Sigmoid colon (tissue), 7 donors: ENCODE results near the gene IL6R. TPM values are rescaled to one million over a fixed set of nuclear protein-coding genes. Genes with fewer than 3 reads are reported as not detected.

ENCODE experiments used
- DNase-seq: peaks from one replicate; pipeline ENCODE4 v3.0.0-alpha.2; 2019
- H3K27ac ChIP-seq, 4 donors: fragments of 200-600 bp; sonication (generic); one replicate each; pipeline ENCODE4 v1.5.1; 2016 to 2019; ENCODE audit warnings: mild to moderate bottlenecking in 1 of 4
- H3K27me3 ChIP-seq, 3 donors: fragments of 200-600 bp; sonication (generic); one replicate each; pipeline ENCODE4 v1.5.1; 2019; ENCODE audit warnings: mild to moderate bottlenecking in 1 of 3
- H3K36me3 ChIP-seq, 4 donors: fragments of 200-600 bp; sonication (generic); one replicate each; pipeline ENCODE4 v1.5.1; 2016 to 2019
- H3K4me1 ChIP-seq, 4 donors: fragments of 200-600 bp; sonication (generic); one replicate each; pipeline ENCODE4 v1.5.1; 2017 to 2019
- H3K4me3 ChIP-seq, 4 donors: fragments of 200-600 bp; sonication (generic); one replicate each; pipeline ENCODE4 v1.5.1; 2017 to 2019; ENCODE audit warnings: mild to moderate bottlenecking in 2 of 4, moderate library complexity in 1 of 4
- H3K9me3 ChIP-seq, 4 donors: fragments of 200-600 bp in 3 of 4; sonication (generic) in 3 of 4; one replicate each; pipeline versions ENCODE4 v1.5.1 to v1.6.1; 2013 to 2019
- EP300 ChIP-seq, 4 donors: sonication (generic); formaldehyde crosslinking; IDR thresholded peaks; one replicate each; pipeline ENCODE4 v1.6.1; 2017; ENCODE audit warnings: antibody characterized with exemption in 4 of 4
- POLR2A ChIP-seq, 2 donors: fragments of 450-650 bp; IDR thresholded peaks; one replicate each; pipeline ENCODE4 v1.6.1; 2016; ENCODE audit warnings: antibody characterized with exemption in 2 of 2, mild to moderate bottlenecking in 2 of 2, moderate library complexity in 2 of 2
- POLR2AphosphoS5 ChIP-seq, 4 donors: sonication (generic); formaldehyde crosslinking; IDR thresholded peaks; one replicate each; pipeline ENCODE4 v1.6.1; 2017; ENCODE audit warnings: antibody characterized with exemption in 4 of 4
- WGBS, 2 donors: extraction: QIAGEN DNeasy Blood & Tissue Kit; methylation state at CpG; one replicate each; pipeline ENCODE4 v1.1.7; 2013; 5-methylcytosine and 5-hydroxymethylcytosine counted together
- intact Hi-C: fragments of 100-400 bp; cut with DNase I; formaldehyde crosslinking; loops from one replicate; pipeline ENCODE4 v1.15.1; 2023
- polyA plus RNA-seq, 3 donors: library from polyadenylated mRNA; stranded (reverse); fragments of 200-250 nt; gene quantifications; one replicate each; pipeline ENCODE4 v1.2.3, GENCODE V29; 2013
- total RNA-seq, 4 donors: library from RNA; depleted of rRNA; stranded (reverse); fragments of >200 nt; gene quantifications; one replicate each; pipeline ENCODE4 v1.1.0, GENCODE V29; 2016
- TF ChIP-seq, protein P1 (sequence below), 4 experiments: fragments of 450-650 bp in 3 of 4; fragments of 200-600 bp in 1 of 4; IDR thresholded peaks; one replicate each; pipeline ENCODE4 v1.5.1; 2016 to 2019; ENCODE audit warnings: antibody characterized with exemption in 4 of 4, mild to moderate bottlenecking in 3 of 4, moderate library complexity in 2 of 4
- donor health status: healthy with polysubstance abuse.
- donor health status: Bipolar disorder and iron deficiency.
- donor health status: healthy.

IL6R gene
- total and polyA plus RNA-seq, 7 donors, result 3.0 to 40.2 (median 22.9) TPM

DNA sequence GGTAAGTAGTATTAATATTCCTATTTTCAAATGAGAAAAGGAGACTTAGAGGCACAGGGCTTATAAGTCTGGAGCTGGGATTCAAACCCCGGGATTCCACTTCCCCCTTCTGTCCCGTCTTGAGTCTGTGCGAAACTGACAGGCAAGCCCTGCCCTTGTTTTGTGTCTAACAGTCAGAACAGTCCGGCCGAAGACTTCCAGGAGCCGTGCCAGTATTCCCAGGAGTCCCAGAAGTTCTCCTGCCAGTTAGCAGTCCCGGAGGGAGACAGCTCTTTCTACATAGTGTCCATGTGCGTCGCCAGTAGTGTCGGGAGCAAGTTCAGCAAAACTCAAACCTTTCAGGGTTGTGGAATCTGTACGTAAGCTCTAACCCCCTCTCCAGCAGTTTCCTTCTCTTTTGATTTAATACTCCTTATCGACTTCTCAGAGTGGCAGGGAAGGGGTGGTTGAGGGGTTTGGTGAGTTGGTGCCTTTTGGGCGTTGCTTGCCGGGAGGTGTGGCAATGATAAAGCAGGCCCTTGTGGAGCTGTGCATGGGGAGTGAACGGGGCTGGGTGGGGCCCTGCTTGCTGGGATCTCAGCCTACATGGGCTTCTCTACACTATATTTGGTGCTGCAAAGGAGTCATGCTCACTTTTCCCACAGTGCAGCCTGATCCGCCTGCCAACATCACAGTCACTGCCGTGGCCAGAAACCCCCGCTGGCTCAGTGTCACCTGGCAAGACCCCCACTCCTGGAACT lies 29.4 kb downstream of the IL6R start:
- 21 to 62% methylated on average over 18 of the region's 18 CpGs for WGBS, 2 donors
- Histone ChIP-seq H3K27ac (peak overlapping the region; percentile 91 to 99 (median 96)), H3K4me1 (peaks cover 0 to 99% (median 90%) of the 10 kb centered on the region in 4 donors), H3K9me3 (no peaks in the 10 kb centered on the region), H3K27me3 (no peaks in the 10 kb centered on the region), H3K4me3 (peak overlapping the region; percentile 18 to 50 (median 40)), H3K36me3 (peaks cover 0 to 24% (median 7%) of the 10 kb centered on the region in 4 donors)
- intact Hi-C loops, result loop anchor here (1.0 to 5.0 kb wide), 2 partner anchors 26 to 107 kb away; partner anchors contain the start of gene ATP8B2
- peak; percentile 98 for DNase-seq
- TF ChIP-seq POLR2AphosphoS5 (IDR thresholded peaks at IDR 0.05) (peak; percentile 68 to 83 (median 76)), EP300 (IDR thresholded peaks at IDR 0.05) (peak in 3 of 4 donors; percentile 13 to 48 (median 46))
- TF ChIP-seq, protein P1, sequence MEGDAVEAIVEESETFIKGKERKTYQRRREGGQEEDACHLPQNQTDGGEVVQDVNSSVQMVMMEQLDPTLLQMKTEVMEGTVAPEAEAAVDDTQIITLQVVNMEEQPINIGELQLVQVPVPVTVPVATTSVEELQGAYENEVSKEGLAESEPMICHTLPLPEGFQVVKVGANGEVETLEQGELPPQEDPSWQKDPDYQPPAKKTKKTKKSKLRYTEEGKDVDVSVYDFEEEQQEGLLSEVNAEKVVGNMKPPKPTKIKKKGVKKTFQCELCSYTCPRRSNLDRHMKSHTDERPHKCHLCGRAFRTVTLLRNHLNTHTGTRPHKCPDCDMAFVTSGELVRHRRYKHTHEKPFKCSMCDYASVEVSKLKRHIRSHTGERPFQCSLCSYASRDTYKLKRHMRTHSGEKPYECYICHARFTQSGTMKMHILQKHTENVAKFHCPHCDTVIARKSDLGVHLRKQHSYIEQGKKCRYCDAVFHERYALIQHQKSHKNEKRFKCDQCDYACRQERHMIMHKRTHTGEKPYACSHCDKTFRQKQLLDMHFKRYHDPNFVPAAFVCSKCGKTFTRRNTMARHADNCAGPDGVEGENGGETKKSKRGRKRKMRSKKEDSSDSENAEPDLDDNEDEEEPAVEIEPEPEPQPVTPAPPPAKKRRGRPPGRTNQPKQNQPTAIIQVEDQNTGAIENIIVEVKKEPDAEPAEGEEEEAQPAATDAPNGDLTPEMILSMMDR (IDR thresholded peaks at IDR 0.05), result no peak

DNA sequence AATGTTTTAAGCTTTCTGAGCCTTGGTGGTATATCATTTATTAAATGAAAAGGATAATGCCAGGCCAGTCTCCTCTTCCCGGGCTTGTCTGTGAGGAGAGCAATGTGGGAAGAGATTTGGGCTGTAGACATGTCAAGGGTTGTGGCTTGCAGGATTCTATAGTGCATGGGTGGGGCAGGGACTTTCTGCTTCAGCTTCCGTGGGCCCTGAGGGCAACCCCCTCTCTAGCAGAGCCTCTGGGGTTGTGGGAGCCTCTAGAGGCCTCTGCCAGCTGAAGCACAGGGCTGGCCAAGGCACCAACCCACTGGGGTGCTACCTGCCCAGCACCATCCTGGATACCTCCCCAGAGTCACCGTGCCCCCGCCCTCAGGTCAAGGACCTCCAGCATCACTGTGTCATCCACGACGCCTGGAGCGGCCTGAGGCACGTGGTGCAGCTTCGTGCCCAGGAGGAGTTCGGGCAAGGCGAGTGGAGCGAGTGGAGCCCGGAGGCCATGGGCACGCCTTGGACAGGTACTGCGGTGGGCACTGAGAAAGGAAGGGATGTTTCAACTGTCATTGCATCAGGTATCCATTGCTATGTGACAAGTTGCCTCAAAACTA lies 30.6 kb downstream of the IL6R start:
- Histone ChIP-seq H3K4me3 (peak overlapping the region in 3 of 4 donors; percentile 39 to 50 (median 40)), H3K36me3 (peaks cover 0 to 18% (median 5%) of the 10 kb centered on the region in 4 donors), H3K9me3 (no peaks in the 10 kb centered on the region), H3K27ac (peak overlapping the region; percentile 91 to 99 (median 96)), H3K4me1 (peaks cover 0 to 98% (median 86%) of the 10 kb centered on the region in 4 donors), H3K27me3 (no peaks in the 10 kb centered on the region)
- TF ChIP-seq POLR2A (IDR thresholded peaks at IDR 0.05) (no peak), POLR2AphosphoS5 (IDR thresholded peaks at IDR 0.05) (no peak), EP300 (IDR thresholded peaks at IDR 0.05) (no peak)
- TF ChIP-seq, protein P1 (IDR thresholded peaks at IDR 0.05), result no peak
- DNase-seq, result no peak
- WGBS, 2 donors, result 88 to 93% methylated on average over 15 of the region's 15 CpGs
- intact Hi-C loops, result loop anchor here (5.0 kb wide), 1 partner anchor 108 kb away; the partner anchor contains the start of gene ATP8B2

DNA sequence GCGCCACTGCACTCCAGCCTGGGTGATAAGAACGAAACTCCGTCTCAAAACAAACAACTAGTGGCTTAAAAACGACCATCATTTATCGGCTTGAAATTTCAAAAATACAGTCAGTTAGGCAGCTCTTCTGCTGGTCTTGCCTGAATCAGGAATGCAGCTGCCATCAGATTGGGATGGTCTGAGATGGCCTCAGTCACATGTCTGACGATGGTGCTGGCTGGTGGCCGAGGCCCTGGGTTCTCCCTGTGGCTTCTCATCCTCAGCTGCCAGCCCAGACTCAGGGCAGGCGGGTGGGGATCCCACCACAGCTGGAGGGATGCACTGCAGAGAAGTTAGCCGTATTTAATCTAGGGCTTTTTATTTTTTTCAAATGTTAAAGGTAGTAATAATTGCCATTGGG lies 31.3 kb downstream of the IL6R start:
- intact Hi-C loops, result loop anchor here (5.0 kb wide), 1 partner anchor 109 kb away; the partner anchor contains the start of gene ATP8B2
- H3K36me3 ChIP-seq, result peaks cover 0 to 24% (median 5%) of the 10 kb centered on the region in 4 donors
- TF ChIP-seq POLR2AphosphoS5 (IDR thresholded peaks at IDR 0.05) (peak in 2 of 4 donors; percentile 30 to 34), POLR2A (IDR thresholded peaks at IDR 0.05) (no peak)
- no peak for DNase-seq
- peak overlapping the region in 3 of 4 donors; percentile 39 to 50 (median 40) for H3K4me3 ChIP-seq
- peak overlapping the region; percentile 91 to 99 (median 96) for H3K27ac ChIP-seq
- no peaks in the 10 kb centered on the region for H3K9me3 ChIP-seq
- 90 to 92% methylated on average over 9 of the region's 9 CpGs for WGBS, 2 donors
- H3K27me3 ChIP-seq, result no peaks in the 10 kb centered on the region
- peaks cover 0 to 98% (median 84%) of the 10 kb centered on the region in 4 donors for H3K4me1 ChIP-seq

DNA sequence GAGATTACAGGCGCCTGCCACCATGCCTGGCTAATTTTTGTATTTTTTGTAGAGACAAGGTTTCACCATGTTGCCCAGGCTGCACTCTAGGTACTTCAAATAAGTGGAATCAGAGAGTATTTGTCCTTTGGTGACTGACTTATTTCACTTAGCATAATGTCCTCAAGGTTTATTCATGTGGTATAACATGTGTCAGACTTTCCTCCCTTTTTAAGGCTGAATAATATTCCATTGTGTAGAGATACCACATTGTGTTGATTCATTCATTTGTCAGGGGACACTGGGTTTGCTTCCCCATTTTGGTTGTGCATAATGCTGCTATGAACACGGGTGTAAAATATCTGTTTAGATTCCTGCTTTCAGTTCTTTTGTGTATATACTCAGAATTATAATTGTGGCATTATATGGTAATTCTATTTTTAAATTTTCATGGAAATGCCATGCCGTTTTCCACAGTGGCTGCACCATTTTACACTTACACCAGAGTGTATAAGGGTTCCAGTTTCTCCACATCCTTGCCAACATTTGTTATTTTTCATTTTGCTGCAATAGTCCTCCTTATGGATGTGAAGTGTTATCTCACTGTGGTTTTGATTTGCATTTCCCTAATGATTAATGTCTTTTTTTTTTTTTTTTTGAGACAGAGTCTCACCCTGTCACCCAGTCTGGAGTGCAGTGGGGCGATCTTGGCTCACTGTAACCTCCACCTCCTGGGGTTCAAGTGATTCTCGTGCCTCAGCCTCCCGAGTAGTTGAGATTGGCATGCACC lies 35.1 kb downstream of the IL6R start:
- no peak for DNase-seq
- WGBS, 2 donors, result 83 to 86% methylated on average over 6 of the region's 6 CpGs
- Histone ChIP-seq H3K4me3 (no peak overlapping the region), H3K27me3 (no peaks in the 10 kb centered on the region), H3K9me3 (no peaks in the 10 kb centered on the region), H3K4me1 (peaks cover 0 to 96% (median 79%) of the 10 kb centered on the region in 4 donors), H3K27ac (peak overlapping the region; percentile 48 to 99 (median 96)), H3K36me3 (peaks cover 0 to 37% (median 8%) of the 10 kb centered on the region in 4 donors)
- no peak for TF ChIP-seq EP300 (IDR thresholded peaks at IDR 0.05)
- TF ChIP-seq POLR2A (IDR thresholded peaks at IDR 0.05), result no peak
- TF ChIP-seq POLR2AphosphoS5 (IDR thresholded peaks at IDR 0.05), result no peak
- TF ChIP-seq, protein P1 (IDR thresholded peaks at IDR 0.05), result no peak
- intact Hi-C loops, result no loop called here
